Measurements from ENCODE around the gene PNPLA7. TPM values are rescaled to one million over a fixed set of nuclear protein-coding genes. Genes with fewer than 3 reads are reported as not detected.

Gene PNPLA7
- total and polyA plus RNA-seq, 3 donors from 2014 or later: 4.2 to 17.8 (median 10.9) TPM

DNA sequence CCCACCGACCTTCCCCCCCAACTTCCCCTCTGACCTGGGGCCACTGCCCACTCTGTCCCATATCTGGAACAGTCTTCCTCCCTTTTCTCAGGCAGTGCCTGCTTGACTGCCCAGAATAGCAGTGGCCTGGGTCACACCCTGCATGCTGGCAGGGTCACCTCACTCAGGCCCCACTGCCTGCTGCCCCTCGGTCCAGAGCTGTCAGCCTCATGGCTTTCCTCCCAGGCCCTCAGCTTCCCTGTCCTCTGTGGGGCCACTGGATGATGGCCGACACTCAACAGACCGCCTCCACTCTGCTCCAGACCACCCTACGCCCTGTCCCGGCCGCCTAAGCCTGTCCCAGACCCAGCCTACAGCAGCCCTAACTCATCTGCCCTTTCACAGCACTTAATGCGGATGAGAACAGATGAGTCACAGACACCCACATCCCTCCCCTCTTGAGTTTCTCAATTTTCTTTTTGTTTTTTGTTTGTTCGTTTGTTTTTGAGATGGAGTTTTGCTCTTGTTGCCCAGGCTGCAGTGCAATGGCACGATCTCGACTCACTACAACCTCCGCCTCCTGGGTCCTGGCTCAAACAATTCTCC, 5.9 kb downstream of the PNPLA7 start:
- Histone ChIP-seq H3K4me1 (no peaks in the 10 kb centered on the region), H3K36me3 (ENCODE audit: low read depth, missing control alignments) (no peaks in the 10 kb centered on the region), H3K27me3 (no peaks in the 10 kb centered on the region), H3K4me3 (no peak overlapping the region), H3K27ac (no peak overlapping the region), H3K9me3 (no peaks in the 10 kb centered on the region)
- no peak for DNase-seq
- intact Hi-C loops (cut with DNase I; ENCODE audit: low total_unique reads): no loop called here
- TF ChIP-seq POLR2A (IDR thresholded peaks at IDR 0.05): no peak
- TF ChIP-seq, protein P1, sequence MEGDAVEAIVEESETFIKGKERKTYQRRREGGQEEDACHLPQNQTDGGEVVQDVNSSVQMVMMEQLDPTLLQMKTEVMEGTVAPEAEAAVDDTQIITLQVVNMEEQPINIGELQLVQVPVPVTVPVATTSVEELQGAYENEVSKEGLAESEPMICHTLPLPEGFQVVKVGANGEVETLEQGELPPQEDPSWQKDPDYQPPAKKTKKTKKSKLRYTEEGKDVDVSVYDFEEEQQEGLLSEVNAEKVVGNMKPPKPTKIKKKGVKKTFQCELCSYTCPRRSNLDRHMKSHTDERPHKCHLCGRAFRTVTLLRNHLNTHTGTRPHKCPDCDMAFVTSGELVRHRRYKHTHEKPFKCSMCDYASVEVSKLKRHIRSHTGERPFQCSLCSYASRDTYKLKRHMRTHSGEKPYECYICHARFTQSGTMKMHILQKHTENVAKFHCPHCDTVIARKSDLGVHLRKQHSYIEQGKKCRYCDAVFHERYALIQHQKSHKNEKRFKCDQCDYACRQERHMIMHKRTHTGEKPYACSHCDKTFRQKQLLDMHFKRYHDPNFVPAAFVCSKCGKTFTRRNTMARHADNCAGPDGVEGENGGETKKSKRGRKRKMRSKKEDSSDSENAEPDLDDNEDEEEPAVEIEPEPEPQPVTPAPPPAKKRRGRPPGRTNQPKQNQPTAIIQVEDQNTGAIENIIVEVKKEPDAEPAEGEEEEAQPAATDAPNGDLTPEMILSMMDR (IDR thresholded peaks at IDR 0.05): no peak
- WGBS, 2 donors: 85 to 87% methylated on average over 12 of the region's 12 CpGs

GRCh38 chr9:137543237-137543963, 6.8 kb downstream of the PNPLA7 start:
- Histone ChIP-seq H3K27me3 (no peaks in the 10 kb centered on the region), H3K27ac (no peak overlapping the region), H3K4me1 (no peaks in the 10 kb centered on the region), H3K9me3 (no peaks in the 10 kb centered on the region), H3K36me3 (ENCODE audit: low read depth, missing control alignments) (no peaks in the 10 kb centered on the region), H3K4me3 (no peak overlapping the region)
- intact Hi-C loops (cut with DNase I; ENCODE audit: low total_unique reads): no loop called here
- DNase-seq: no peak
- TF ChIP-seq, protein P1 (IDR thresholded peaks at IDR 0.05): no peak
- no peak for TF ChIP-seq POLR2A (IDR thresholded peaks at IDR 0.05)
- 92 to 95% methylated on average over 14 to 25 of the region's 25 CpGs for WGBS, 2 donors

GRCh38 chr9:137542486-137542885, 7.7 kb downstream of the PNPLA7 start:
- H3K27ac ChIP-seq: no peak overlapping the region
- 93 to 95% methylated on average over 20 of the region's 20 CpGs for WGBS, 2 donors
- no peak overlapping the region for H3K4me3 ChIP-seq
- no peak for DNase-seq
- no peaks in the 10 kb centered on the region for H3K27me3 ChIP-seq
- TF ChIP-seq, protein P1 (IDR thresholded peaks at IDR 0.05): no peak
- no peak for TF ChIP-seq POLR2A (IDR thresholded peaks at IDR 0.05)
- H3K9me3 ChIP-seq: no peaks in the 10 kb centered on the region
- H3K4me1 ChIP-seq: no peaks in the 10 kb centered on the region
- no peaks in the 10 kb centered on the region for H3K36me3 ChIP-seq (ENCODE audit: low read depth, missing control alignments)
- intact Hi-C loops (cut with DNase I; ENCODE audit: low total_unique reads): no loop called here

GRCh38 chr9:137540536-137540935, 9.7 kb downstream of the PNPLA7 start:
- 92 to 94% methylated on average over 17 to 18 of the region's 18 CpGs for WGBS, 2 donors
- Histone ChIP-seq H3K4me1 (no peaks in the 10 kb centered on the region), H3K27me3 (no peaks in the 10 kb centered on the region), H3K27ac (no peak overlapping the region), H3K4me3 (no peak overlapping the region), H3K9me3 (no peaks in the 10 kb centered on the region), H3K36me3 (ENCODE audit: low read depth, missing control alignments) (no peaks in the 10 kb centered on the region)
- TF ChIP-seq POLR2A (IDR thresholded peaks at IDR 0.05): no peak
- TF ChIP-seq, protein P1 (IDR thresholded peaks at IDR 0.05): no peak
- no peak for DNase-seq
- intact Hi-C loops (cut with DNase I; ENCODE audit: low total_unique reads): no loop called here
